GM18868 (cell line): Measurements from ENCODE around the gene MECR.

ENCODE experiments used
- ATAC-seq: cut with Tn5 transposase; IDR thresholded peaks from one replicate; pipeline ENCODE4 v1.9.1; 2021; ENCODE audit warnings: mild to moderate bottlenecking, moderate library complexity; ENCODE audit not compliant: unreplicated experiment

The MECR gene

DNA sequence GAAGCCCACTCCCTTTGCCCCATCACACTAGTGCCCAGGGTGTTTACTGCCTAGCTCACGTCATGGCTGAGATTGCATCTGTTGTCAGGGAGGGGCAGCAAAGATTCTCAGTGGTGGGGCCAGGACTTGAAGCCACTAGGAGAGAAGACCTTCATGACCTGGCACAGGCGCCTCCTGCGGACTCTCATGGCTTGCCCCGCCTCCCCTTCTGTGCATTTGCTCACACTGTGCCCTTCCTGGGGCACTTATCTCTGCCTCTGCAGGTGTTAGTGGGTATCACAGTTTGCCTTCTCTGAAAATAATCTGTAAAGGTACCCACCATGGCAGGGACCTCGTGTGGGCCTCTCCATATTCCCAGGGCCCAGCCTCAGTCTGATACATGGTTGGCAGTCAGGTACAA is 25.7 kb upstream of the MECR start:
- no peak for ATAC-seq

DNA sequence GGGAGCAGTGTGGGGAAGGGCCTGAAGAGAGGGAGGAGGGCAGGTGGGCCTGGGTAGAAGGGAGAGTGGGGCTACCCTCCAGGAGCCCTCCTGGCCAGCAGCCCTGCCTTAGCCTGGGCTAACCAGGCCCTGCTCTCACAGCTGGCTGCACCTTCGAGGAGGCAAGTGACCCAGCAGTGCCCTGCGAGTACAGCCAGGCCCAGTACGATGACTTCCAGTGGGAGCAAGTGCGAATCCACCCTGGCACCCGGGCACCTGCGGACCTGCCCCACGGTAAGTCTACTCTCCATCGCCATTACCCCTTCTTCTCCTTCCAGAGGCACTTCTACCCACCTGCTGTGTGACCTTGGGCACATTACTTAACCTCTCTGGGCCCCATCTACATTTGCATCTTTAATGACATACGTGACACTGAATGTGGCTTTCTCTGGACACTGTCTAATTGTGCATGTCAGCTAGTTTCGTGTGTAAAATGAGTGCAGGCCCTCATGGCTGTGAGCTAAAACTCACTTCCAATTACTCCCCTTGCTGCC is 24.5 kb upstream of the MECR start:
- no peak for ATAC-seq

DNA sequence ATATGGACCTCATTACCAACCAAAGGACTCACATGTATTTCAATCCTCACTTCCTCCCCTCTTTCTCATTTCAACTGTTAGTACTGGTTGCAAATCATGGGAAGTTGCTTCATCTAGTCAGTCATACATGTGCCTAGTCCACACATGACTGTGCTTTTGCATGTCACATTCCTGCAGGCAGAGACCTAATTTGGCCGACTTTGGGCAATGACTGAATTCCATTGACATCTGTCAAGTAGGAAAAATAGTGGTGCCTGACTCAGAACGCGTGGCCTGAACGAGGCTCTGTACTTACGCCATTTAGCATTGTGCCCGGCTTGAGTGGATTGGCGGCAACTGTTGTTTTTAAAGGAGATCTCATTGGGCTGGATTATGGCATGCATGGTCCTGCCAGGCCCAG is 23.6 kb upstream of the MECR start:
- ATAC-seq = no peak

DNA sequence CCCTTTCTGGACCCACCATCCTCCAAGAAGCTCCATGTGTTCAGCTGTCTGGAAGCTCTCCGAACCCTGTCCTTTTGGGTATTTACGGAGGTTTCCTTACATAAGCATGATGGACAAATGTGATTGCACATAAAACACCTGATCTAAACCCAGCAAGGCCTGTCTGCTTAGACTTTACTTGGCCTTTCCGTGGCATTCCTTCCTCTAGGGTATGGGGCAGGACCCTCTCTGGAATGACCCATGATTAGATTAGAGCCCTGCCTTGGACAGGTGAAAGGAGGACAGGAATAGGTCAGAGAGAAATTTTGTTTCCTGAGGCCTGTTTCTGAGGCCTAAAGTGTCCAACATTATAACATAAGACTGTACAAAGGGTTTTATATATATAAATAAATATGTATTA is 22.4 kb upstream of the MECR start:
- ATAC-seq = no peak

DNA sequence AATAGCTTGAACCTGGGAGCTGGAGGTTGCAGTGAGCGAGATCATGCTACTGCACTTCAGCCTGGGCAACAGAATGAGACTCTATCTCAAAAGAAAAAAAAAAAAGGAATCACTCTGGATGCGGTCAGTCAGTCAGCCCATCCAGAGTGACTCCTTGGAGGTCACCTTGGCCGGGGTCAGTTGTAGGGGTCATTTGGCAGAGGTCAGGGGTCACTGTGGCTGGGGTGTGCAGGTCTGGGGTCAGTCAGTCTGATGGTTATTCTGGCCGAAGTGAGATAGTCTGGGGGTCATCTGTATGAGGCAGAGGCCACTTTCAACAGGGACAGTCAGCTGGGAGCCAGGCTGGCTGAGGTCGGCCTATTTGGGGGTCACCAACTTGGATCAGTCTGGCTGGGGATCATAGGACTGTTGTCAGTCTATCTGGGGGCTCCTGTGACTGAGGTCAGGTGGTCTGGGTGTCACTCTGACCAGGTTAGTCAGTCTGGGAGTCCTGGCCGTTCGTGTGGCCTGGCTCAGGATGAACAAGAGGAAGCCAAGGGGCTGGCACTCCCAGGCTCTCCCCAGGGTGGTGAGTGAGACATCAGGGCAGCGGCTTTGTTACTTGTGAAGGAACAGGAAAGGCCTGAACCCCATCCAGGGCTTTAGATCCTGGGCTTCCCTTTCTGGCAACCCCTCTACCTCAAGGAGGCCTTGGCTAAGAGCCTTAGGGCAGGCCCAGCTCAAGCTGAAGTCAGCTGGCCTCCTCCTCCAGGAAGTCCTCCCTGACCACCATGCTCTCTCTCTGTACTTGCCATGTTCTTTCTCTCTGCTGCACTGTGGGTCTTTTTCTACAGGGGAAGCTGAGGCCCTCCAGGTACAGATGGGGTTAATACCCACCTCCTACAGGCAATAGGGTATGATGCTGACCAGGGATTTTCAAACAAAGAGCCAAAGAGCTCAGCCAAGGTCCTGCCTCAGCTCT is 20.7 kb upstream of the MECR start:
- no peak for ATAC-seq

DNA sequence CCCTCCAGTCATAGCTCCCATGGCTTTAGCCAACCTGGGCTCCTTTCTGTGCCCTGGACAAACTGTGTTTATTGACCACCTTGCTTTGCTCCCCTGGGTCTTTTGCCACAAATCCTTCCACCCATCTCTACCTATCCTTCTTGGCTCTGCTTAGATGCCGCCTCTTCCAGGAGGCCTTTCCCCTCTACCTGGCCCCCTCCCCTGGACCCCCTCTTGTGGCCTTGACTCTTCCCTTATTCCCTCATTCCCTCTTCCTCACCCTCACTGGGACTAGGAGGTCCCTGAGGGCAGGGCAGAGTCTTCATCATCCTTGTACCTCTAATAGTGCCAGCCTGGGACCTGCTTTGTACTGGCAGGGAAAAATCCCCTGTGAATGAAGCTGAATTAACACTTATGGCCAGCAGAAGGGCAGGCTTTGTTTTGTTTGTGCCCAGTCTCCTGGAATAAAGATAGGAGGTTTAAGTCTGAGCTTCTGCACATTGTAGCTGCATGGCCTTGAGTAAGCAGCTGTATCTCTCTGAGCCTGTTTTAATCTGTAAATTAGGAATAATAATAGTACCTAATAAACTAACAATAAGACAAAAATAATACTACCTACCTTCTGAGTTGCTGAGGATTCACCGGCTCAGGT is 19.3 kb upstream of the MECR start:
- no peak for ATAC-seq

DNA sequence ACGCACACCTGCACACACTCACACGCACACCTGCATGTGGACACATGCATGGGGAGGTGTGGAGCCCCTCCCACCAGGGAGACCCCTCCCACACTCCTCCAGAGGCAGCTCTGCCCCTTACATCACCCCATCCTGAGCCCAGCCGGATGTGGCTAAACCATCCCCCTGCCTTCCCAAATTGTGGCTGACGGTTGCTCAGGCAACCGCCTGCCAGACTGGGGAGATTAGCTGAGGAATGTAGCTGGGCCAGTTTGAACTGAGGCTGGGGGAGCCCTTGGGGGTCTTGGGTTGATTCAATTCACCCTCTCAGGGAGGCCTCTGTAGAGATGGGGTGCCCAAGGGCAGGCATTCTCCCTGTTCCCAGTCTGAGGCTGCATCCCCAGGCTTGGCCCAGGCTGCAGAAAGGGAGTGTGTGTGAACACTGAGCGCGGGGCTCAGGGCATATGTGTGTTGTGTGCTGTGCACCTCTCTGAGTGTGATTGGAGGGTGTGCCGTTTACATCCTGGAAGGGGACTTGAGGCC is 18.5 kb upstream of the MECR start:
- ATAC-seq = no peak

DNA sequence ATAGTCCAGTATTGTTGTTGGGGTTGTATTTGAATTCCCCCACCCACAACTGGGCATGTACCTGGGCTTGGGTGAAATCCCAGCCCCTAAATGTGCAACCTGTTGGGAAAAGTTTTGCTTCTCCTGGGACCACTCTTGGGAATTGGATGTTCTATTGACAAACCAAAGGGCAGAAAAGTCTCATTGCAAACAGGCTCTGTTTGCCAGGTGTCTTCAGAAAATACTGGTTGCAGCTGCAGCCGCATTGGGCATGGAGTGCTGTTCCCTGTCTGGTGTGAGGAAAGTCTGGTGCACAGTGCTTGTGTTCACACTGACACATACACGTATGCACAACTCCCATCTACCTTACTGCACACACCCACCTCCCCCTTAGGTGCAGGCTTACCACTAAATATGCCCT is 17.7 kb upstream of the MECR start:
- ATAC-seq = no peak

DNA sequence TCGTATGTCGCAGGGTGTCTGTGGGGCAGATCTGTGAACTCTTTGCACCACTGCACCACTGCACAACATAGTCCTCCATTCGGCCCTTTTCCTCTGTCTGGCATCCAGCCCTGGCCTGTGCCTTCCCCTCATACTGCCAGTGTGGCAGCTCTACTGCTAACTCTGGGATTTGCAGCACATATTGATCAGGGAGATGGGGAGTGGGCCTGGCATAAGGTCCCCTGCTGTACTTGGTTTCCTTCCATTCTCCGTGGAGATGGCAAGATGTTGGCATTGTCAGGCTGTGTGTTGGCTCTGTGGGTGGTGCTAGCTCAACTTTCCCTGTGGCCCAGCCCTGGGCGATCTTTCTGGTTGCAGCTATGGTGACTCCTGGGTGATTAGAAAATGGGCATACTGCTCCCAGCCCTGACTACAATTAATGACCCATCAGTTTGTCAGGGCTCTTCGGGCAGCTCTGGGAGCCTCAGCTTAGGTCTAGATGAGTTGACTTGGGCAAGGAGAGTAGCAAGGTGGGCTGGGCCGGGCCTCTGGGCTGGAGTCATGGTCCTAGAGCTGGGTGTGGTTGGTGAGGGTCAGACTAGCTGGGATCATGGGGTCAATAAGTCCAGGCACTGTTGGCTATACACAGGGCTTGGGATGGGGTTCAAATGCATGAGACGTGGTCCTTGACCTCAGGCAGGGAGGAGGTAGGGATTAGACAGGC is 17.0 kb upstream of the MECR start:
- no peak for ATAC-seq

DNA sequence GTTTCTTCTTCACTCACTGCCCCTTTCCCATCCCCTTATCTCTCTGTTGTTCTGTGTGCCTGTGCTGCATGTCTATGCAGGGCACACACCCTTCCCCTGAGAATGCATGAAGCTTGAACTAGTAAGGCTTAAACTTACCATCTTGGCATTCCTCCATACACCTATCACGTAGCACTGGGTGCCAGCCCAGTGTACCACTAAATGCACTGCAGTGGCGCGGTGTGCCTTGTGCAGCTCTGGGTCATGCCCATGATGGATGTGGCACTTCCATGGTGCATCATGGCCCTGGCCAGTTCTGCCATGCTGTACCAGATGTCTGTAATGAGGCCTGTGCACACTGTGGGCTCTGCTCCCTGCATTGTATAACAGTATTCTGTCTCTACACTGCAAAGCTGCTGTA is 16.3 kb upstream of the MECR start:
- no peak for ATAC-seq

DNA sequence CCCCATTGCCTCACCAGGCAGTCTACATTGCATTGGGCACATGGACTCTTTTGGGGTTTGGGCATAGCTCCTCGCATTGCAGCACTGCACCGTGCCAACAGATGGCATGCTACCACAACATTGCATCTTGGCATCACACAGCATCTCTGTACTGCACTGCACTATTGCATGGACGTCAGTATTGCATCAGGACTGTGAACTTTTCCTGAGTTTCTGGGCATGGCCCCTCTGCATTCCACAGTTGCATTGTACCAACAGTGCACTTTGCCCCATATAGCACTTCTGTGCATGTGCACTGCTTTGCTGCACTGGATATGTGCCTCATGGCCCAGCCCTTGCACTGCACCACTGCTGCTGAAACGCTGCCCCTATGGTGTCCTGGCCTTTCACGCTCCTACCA is 15.1 kb upstream of the MECR start:
- ATAC-seq = no peak

DNA sequence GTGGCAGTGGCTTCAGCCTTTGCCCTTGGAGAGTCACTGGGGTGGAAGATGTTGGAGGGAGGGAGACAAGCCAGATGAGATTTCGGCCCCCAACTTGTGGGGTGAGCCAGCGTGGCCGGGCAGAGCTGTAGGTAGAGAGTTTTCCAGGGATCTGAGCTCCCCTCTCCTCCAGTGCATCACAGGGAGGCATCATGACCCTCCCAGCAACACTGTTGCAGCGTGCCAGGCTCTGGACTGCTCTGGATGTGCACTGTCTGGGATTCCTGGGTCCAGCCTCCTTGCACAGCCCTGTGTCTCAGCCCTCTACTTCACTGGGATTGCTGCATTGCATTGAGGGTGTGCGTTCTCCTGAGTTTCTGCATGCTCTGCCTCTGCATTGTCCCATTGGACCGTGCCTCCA is 14.5 kb upstream of the MECR start:
- ATAC-seq = no peak

DNA sequence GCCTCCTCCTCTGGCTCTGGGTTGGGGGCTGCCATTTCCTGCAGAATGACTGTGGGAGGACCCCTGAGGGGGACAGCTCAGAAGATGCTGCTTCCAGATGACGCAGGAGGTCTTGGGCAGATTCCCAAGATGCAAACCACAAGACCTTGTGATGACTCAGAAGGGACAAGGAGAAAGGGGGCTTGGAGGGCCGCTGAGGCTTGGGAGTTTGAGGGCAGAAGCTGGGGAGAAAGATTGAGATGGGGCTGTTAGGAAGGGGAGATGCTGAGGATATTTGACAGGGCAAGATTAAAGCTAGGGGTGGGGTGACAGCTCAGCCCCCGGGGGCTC is 13.1 kb upstream of the MECR start:
- no peak for ATAC-seq

DNA sequence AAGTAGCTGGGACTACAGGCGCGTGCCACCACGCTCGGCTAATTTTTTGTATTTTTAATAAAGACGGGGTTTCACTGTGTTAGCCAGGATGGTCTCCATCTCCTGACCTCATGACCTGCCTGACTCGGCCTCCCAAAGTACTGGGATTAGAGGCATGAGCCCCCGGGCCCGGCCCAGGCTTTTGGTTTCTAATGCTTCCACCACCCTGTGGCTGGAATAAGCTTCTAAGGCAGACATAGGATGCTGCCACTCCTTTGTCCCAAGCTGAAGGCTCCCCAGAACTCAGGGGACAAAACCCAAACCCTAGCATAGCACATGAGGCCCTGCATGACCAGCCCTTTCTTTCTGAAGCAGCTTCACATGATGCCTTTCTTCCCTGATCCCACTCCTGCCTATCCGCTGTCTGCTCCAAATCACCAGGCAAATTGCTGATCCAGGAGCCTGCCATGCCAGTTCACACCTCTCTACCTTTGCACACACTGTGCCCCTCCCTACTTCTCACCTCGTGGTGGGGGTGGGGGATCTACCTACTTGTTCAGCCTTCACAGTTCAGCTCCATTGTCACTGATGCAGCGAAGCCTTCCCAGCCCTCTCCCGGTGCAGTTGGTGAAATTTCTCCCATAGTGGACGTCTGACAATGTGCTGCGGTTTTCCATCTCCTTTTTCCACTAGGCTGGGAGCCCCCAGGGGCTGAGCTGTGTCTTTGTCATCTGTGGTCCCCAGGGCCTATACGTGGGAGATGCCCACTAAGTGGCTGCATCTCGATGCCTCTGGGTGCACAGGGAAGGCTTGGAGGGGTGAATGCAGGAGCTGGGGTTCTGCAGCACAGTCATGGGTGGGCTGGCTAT is 12.5 kb upstream of the MECR start:
- ATAC-seq = no peak

DNA sequence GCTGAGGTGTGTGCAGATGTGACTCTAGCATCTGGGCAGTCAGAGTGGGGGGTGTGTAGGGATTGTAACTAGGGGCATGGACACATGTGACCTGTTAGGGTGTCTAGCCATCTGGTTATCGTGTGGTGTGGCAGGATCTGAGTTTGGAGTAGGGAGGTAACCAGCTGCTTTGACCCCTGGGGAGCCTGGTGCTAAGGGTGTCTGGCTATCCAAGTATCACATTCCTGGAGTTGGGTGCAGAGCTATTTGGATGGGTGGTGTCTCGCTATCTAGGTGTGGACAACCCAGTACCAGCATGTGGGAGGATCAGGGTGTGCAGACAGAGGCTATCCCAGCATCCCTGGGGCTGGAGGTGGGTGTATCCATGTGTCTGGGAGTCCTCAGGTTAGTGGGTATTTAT is 10.3 kb upstream of the MECR start:
- ATAC-seq = no peak

DNA sequence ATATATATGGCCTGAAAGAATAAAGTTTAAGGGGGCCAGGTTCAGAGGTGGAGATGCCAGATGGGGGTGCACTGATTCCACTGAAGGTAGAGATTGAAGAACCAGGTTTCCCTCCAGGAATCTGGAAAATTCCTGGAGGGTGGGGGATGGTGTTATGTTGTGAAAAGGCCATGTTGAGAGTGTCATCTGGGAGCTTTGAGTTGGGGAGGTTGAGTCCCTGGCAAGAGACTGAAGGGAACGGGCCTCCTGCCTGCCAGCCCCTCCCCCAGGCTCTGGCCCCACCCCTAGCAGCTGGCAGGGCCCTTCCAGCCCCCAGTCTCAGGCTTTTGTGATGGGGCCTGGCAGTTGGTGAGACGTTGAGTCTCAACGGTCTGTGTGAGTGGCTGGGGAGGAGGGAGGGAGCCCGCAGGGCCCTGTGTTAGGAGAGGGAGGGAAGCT is 9.7 kb upstream of the MECR start:
- ATAC-seq = no peak

DNA sequence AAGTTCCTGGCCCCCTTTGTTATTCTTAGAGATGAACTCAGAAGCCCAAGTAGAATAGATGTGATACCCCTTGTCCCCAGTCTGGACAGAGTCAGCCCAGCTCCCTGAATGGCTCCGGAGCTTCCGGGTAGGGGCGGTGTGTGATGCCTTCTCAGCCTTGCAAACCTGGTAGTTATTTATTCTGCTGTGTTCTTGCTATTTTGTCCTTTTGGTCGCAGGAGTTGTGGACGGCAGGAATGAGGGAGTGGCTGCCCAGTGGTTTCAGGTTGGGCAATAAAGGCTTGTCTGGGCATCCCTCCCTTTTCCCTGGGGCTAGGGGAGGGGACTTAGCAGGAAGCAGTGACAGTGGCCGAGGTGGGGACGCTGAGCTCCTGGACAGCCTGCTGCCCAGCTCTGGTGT is 8.4 kb upstream of the MECR start:
- ATAC-seq = no peak

DNA sequence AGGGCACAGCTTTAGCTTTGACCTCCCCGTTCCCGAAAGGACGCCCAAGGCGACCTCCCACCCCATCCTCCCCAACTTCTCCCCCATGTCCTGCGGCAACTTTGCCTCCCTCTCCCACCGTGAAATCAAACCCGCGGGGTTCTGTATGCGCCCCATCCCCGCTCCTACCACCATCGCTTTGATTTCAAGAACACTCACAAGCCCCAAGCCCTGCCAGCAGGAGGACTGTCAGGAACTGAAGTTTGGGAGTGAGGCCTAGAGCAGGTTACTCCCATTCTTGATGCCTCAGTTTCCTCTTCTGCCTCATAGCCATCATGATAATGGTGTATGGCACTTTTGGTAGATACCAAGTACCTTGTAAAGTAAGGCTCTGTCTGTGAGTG is 7.9 kb upstream of the MECR start:
- no peak for ATAC-seq

DNA sequence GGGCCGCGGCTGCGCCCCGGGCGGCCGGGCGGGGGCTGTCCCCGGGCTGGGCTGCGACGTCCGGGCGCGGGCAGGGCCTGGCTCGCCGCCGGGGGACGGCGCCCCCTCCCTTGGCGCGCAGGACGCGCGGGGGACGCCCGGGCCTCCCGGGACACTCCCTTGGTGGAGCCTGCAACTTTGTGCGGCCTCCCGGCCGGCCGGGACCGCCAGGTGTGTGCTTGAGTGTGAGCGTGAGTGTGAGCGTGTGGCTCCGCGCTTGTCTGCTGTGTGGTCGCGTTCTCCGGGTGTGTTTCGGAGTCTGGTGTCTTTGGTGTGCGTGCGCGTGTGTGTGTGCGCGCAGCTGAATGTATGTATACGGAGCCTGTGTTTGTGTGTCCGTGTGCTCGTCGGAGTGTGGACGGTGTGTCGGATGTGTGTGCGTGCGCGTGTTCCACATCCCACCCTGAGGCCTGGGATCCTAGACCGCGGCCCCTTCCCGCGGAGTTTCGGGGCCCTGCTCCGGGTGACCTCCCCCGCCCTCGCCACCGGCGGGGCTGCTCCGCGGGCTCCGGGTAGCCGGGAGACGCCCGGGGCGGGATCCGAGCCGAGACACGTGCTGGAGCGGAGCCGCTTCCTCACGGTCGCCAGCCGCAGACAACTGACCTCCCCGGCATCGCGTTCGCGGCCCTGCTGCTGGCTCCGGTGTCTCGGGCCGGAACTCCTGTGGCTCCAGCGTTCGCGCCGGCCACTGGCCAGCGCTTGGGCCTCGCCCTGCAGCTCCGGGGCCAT is 7.3 kb upstream of the MECR start:
- no peak for ATAC-seq
